NCI-H128 (cell line): ENCODE measurements around the gene ADGRL3.
"Not testable (repeated sequence)": the region's sequence is repeated elsewhere in the genome, so short reads cannot be mapped to it uniquely, and the experiment has no call there.

Experiments used
- DNase-seq: peaks from one replicate; lab custom pipeline; 2025; ENCODE audit not compliant: unreplicated experiment; lab: John Stamatoyannopoulos, UW

The ADGRL3 gene

GRCh38 chr4:61950625-61951024 lies 750.5 kb downstream of the ADGRL3 start:
- DNase-seq: no peak

DNA sequence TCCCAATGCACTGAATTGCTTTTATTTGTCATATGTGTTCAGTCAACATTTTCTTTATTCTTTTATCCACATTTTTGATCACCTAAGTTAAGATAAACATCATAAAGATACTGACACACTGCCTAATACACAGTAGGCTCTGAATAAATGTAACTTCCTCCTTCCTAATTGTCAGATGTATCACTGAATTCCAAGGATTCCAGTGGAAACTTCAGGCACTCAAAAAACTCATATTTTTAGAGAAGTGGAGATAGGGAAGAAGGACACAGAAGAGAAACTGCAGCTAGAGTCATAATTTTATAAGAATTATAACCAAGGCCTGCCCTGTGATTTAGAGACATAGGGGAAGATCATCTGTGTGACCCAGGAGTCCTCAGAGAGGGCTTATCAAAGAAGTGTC lies 753.3 kb downstream of the ADGRL3 start:
- DNase-seq: no peak

DNA sequence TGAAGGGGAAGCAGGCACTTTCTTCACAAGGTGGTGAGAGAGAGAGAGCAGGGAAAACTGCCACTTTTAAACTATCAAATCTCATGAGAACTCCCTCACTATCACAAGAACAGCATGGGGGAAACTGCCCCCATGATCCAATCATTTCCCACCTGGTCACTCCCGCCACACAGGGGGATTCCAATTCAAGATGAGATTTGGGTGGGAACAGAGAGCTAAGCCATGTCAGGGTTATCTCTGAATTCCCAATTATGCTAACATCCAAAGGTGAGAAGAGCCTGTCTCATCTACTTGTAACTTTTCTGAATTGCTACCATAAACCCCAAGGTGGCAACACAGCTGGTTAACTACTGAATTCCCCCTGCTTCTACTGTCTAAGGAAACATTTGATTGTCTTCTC lies 758.5 kb downstream of the ADGRL3 start:
- no peak for DNase-seq

- no peak for DNase-seq
Measured at GRCh38 chr4:61959087-61959486, 759.0 kb downstream of the ADGRL3 start.

GRCh38 chr4:61984260-61984909 lies 784.3 kb downstream of the ADGRL3 start:
- DNase-seq: no peak

GRCh38 chr4:61985426-61985825 lies 785.3 kb downstream of the ADGRL3 start:
- no peak for DNase-seq

DNA sequence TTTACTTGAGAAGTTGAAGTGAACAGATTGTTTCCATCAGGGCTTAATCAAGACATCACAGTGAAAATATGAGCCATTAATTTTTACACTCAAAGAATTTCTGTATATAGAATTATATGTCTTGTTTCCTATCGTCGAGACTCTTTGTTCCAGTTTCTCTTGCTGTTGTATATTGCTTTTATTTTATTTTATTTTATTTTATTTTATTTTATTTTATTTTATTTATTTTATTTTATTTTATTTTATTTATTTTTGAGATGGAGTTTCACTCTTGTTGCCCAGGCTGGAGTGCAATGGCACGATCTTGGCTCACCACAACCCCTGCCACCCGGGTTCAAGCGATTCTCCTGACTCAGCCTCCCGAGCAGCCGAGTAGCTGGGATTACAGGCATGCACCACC lies 786.8 kb downstream of the ADGRL3 start:
- DNase-seq: not testable (repeated sequence)

DNA sequence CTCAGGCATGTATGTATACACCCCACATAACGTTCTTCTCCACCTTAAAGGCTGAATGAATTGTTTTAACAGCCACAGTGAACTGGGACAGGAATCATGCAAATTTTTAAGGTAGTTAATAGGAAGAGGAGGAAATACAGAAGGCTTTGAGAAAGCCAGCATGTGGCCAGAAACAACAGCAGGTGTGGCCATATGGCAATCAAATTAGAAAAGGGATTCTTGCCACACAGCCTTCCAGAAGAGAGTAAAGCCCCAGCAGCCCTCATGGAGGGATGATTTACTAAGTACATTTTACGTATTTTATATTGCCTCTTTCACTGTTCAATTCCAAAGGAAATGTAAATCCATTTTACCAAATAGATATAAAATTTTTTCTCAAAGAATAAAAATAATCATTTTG lies 792.2 kb downstream of the ADGRL3 start:
- DNase-seq: no peak

DNA sequence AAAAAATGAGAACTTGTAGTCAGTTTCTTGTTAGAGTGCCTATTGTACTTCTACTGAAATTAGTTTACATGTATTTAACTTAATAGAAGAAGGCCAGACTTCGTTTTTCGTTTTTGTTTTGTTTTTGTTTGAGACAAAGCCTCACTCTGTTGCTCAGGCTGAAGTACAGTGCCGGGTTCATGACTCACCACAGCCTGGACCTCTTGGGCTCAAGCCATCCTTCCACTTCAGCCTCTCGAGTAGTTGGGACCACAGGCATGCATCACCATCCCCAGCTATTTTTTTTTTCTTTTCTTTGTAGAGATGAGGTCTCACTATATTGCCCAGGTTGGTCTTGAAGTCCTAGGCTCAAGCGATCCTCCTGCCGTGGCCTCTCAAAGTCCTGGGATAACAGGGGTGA lies 793.9 kb downstream of the ADGRL3 start:
- DNase-seq: no peak

- DNase-seq: no peak
Measured at GRCh38 chr4:61995717-61996340, 795.7 kb downstream of the ADGRL3 start.

DNA sequence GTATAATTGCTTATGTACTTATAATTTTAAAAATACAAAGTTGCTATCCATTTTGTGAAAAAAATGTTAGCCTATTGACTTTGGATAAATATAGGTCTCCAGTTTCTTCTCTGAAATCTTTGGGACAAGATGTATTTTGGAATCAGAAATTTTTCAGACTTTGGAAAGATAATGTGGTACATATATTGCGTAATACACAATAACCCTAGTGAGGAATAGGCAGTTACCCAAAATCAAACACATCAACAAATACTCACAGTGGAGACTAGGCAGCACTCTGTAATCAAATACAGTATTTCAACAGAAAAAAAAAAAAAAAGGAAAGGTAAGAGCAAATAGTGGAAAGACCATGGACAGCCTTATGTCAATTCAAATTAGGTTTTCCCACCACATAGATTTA lies 796.8 kb downstream of the ADGRL3 start:
- no peak for DNase-seq

DNA sequence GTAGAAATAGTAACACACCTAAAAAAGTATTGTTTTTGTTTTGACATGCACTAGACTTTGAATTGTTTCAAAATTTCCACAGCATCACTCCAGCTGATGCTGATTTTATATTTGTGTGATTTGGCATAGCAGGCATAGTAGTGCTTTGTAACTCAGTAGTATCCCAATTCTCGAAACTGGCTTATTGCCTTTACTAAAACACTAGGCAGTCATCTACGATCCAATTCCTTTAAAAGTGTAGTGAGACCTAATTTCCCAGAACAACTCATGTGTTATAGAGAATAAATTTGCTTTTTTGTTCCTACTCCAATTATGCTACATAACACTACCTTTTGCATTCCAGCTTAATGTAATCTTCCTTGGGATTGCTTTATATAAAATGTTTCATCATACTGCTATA lies 797.7 kb downstream of the ADGRL3 start:
- no peak for DNase-seq

GRCh38 chr4:62003695-62004094 lies 803.6 kb downstream of the ADGRL3 start:
- no peak for DNase-seq

DNA sequence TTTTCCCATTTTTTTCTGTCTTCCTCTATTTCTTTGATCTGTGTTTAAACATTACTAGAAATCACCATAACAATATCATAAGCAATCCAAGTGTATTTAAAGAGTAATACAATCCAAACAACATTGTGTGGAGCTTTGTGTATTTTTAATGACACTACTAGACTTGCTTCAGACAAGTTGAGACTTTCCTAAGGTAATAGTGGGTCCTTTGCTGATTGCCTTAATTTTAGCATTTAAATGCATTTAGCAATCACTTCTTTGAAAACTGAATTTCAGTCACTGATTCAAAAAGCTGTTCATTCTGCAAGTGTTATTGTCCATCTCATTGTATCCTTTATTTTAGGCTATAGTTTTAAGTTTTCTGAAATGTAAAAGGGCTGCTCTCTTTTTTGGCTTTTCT lies 804.8 kb downstream of the ADGRL3 start:
- no peak for DNase-seq

DNA sequence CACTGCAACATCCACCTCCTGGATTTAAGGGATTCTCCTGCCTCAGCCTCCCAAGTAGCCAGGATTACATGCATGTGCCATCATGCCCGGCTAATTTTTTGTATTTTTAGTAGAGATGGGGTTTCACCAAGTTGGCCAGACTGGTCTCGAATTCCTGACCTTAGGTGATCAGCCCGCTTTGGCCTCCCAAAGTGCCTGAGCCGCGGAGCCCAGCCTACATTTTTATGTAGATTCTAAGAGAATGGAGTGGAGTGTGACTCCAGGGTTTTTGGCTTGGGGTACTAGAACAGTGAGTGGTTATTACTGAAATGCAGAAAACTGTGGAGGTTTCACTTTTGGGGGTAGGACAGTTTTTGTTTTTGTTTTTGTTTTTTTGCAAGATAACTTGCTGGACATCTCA lies 806.0 kb downstream of the ADGRL3 start:
- no peak for DNase-seq

- no peak for DNase-seq
Measured at GRCh38 chr4:62015043-62015739, 815.1 kb downstream of the ADGRL3 start.

DNA sequence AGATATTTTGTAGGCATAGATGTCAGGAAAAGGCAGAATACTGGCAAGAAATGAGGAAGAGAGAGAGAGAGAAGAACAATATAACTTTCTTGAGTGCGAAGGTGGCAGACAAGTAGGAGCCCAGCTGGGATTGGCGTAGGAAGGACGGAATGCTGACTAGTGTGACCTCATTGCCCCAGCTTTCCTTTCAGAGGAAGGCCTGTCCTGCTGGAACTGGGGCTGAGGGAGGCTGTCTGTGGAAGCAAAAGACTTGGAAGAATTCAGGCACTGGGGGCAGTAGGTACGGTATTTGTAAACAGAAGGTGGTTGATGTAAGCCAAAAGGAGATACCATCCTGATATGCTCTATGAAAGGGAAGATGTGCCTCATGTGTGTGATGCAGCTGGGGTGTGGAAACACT lies 818.4 kb downstream of the ADGRL3 start:
- no peak for DNase-seq

- DNase-seq: no peak
Measured at GRCh38 chr4:62023633-62024032, 823.5 kb downstream of the ADGRL3 start.

GRCh38 chr4:62028745-62029144 lies 828.6 kb downstream of the ADGRL3 start:
- no peak for DNase-seq

- DNase-seq: no peak
Measured at GRCh38 chr4:62030958-62031357, 830.8 kb downstream of the ADGRL3 start.

DNA sequence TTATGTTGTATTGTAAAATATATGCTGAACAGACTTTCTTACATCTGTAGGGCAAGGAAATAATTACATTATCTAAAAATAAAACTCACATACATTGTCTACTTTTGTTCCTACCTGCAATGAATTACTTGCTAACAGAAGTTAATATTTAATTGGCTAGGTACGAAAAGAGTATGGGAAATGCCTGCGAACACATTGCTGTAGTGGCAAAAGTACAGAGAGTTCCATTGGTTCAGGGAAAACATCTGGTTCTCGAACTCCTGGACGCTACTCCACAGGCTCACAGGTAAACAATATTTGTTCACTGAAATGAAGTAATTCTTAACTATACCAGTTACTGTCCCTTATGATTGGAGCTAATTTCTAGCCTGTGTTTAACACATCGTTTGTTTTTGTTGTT lies 837.4 kb downstream of the ADGRL3 start:
- DNase-seq: no peak

- DNase-seq: no peak
Measured at GRCh38 chr4:62051332-62051731, 851.2 kb downstream of the ADGRL3 start.

DNA sequence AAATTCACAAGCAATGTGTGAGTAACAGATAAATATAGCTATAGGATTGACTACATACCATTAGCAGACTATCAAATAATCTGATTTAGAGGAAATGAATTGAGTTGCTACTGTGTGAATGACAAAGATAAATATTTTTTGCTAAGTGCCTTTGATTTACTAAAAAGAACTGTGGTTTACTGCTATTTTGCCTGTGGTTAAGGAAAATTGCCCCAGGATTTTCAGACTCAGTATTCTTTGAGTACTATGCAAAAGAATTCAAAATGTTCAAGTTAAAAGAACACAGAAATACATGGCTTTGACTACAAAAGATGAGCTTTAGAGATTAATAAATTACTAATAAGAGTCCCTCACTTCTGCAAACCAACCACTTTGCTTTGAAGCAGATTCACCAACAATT lies 853.8 kb downstream of the ADGRL3 start:
- no peak for DNase-seq
